ENCODE data around the gene SYNE4. TPM values are rescaled to one million over a fixed set of nuclear protein-coding genes. Genes with fewer than 3 reads are reported as not detected.

SYNE4 gene
- total RNA-seq, 1 experiment from 2014 or later: 1.1 TPM

GRCh38 chr19:36023432-36023831 is 14.8 kb upstream of the SYNE4 start:
- Histone ChIP-seq H3K4me3 (ENCODE audit: low read depth in 2 of 2, low read length in 2 of 2) (no peak overlapping the region), H3K27me3 (ENCODE audit: control insufficient read depth, insufficient read depth, low read length) (no peaks in the 10 kb centered on the region), H3K27ac (ENCODE audit: low read length) (no peak overlapping the region), H3K9me3 (ENCODE audit: control insufficient read depth, insufficient read depth, low read depth, low read length) (no peaks in the 10 kb centered on the region), H3K36me3 (ENCODE audit: control insufficient read depth, insufficient read depth, low read length) (no peaks in the 10 kb centered on the region), H3K4me1 (ENCODE audit: control insufficient read depth, insufficient read depth, low read length) (no peaks in the 10 kb centered on the region)
- TF ChIP-seq TCF7L2 (IDR thresholded peaks at IDR 0.05; ENCODE audit: low read depth, low read length): no peak
- no peak for TF ChIP-seq SIN3A (IDR thresholded peaks at IDR 0.05; ENCODE audit: borderline replicate concordance, insufficient read depth, low read depth, low read length)
- no peak for TF ChIP-seq CTCF (IDR thresholded peaks at IDR 0.05)
- TF ChIP-seq REST (IDR thresholded peaks at IDR 0.05; ENCODE audit: insufficient read depth in 1 of 2, low read depth in 2 of 2, low read length in 1 of 2): no peak
- TF ChIP-seq POLR2AphosphoS5 (IDR thresholded peaks at IDR 0.05; ENCODE audit: low read depth, low read length): no peak
- ChIA-PET POLR2A (no interaction called here), CTCF (no interaction called here)
- no TSS peak for BruUV-seq (replicated peaks)
- in situ Hi-C loops (cut with HindIII; ENCODE audit: low pct_unique_long_range_greater_than_20kb, low sequenced_read_pairs) (no loop called here), intact Hi-C loops (cut with micrococcal nuclease; ENCODE audit: unreplicated experiment) (no loop called here)
- ATAC-seq: no peak
- DNase-seq (ENCODE audit: low read depth, low spot score): no peak

- BruUV-seq (replicated peaks): no TSS peak
- intact Hi-C loops (cut with micrococcal nuclease; ENCODE audit: unreplicated experiment) (no loop called here), in situ Hi-C loops (cut with HindIII; ENCODE audit: low pct_unique_long_range_greater_than_20kb, low sequenced_read_pairs) (no loop called here)
- ChIA-PET CTCF (no interaction called here), POLR2A (interaction anchor here (0.6 kb wide), 2 partner anchors 12 to 199 kb away, joined by 4 to 9 read pairs; no protein-coding TSS in a partner anchor)
- TF ChIP-seq REST (IDR thresholded peaks at IDR 0.05; ENCODE audit: insufficient read depth in 1 of 2, low read depth in 2 of 2, low read length in 1 of 2) (no peak), CTCF (IDR thresholded peaks at IDR 0.05) (no peak), SIN3A (IDR thresholded peaks at IDR 0.05; ENCODE audit: borderline replicate concordance, insufficient read depth, low read depth, low read length) (no peak), POLR2AphosphoS5 (IDR thresholded peaks at IDR 0.05; ENCODE audit: low read depth, low read length) (no peak), TCF7L2 (IDR thresholded peaks at IDR 0.05; ENCODE audit: low read depth, low read length) (no peak)
- DNase-seq (ENCODE audit: low read depth, low spot score): no peak
- peaks cover 9% of the 10 kb centered on the region for H3K4me1 ChIP-seq (ENCODE audit: control insufficient read depth, insufficient read depth, low read length)
- no peaks in the 10 kb centered on the region for H3K36me3 ChIP-seq (ENCODE audit: control insufficient read depth, insufficient read depth, low read length)
- H3K9me3 ChIP-seq (ENCODE audit: control insufficient read depth, insufficient read depth, low read depth, low read length): no peaks in the 10 kb centered on the region
- no peak overlapping the region for H3K27ac ChIP-seq (ENCODE audit: low read length)
- no peak overlapping the region for H3K4me3 ChIP-seq (ENCODE audit: low read depth in 2 of 2, low read length in 2 of 2)
- no peak for ATAC-seq
- no peaks in the 10 kb centered on the region for H3K27me3 ChIP-seq (ENCODE audit: control insufficient read depth, insufficient read depth, low read length)
Measured at GRCh38 chr19:36019061-36019670, 10.6 kb upstream of the SYNE4 start.

All from Panc1 (cell line).